DOHH2 (cell line): ENCODE results near the gene SGPL1.

Experiments used
- H3F3A ChIP-seq: fragments of 200-600 bp; sonication (generic), shearing (Covaris generic); 2 replicates; pipeline ENCODE4 v1.6.0; 2016; ENCODE audit warnings: antibody characterized with exemption, mild to moderate bottlenecking; ENCODE audit not compliant: control insufficient read depth, insufficient read depth
- H3K27ac ChIP-seq: fragments of 200-600 bp; sonication (generic); 2 replicates; pipeline ENCODE4 v1.5.1; 2014; ENCODE audit warnings: low read depth, mild to moderate bottlenecking, low read length, moderate library complexity
- H3K27me3 ChIP-seq: fragments of 200-600 bp; sonication (generic); 2 replicates; pipeline ENCODE4 v1.6.1; 2014; ENCODE audit warnings: mild to moderate bottlenecking, low read length, mixed read lengths; ENCODE audit not compliant: control insufficient read depth
- H3K36me3 ChIP-seq: fragments of 200-600 bp; sonication (generic); 2 replicates; pipeline ENCODE4 v1.6.1; 2014; ENCODE audit warnings: mild to moderate bottlenecking, low read length, moderate library complexity, mixed read lengths; ENCODE audit not compliant: control insufficient read depth
- H3K4me1 ChIP-seq: fragments of 200-600 bp; sonication (generic); 2 replicates; pipeline ENCODE4 v1.6.1; 2014; ENCODE audit warnings: mild to moderate bottlenecking, low read length, mixed read lengths; ENCODE audit not compliant: control insufficient read depth
- H3K4me2 ChIP-seq: fragments of 200-600 bp; sonication (generic); 2 replicates; pipeline ENCODE4 v1.6.0; 2014; ENCODE audit warnings: mild to moderate bottlenecking, low read length, moderate library complexity
- H3K4me3 ChIP-seq: fragments of 200-600 bp; sonication (generic); 2 replicates; pipeline ENCODE4 v1.5.1; 2014; ENCODE audit warnings: mild to moderate bottlenecking, low read length, mixed read lengths
- H3K79me2 ChIP-seq: fragments of 200-600 bp; sonication (generic); 2 replicates; pipeline ENCODE4 v1.6.1; 2014; ENCODE audit warnings: mild to moderate bottlenecking, low read length, mixed read lengths; ENCODE audit not compliant: control insufficient read depth
- H3K9me2 ChIP-seq: fragments of 200-600 bp; sonication (generic); replicated peaks from 2 replicates; pipeline ENCODE4 v1.6.1; 2014; ENCODE audit warnings: mild to moderate bottlenecking, low read length, mixed read lengths; ENCODE audit not compliant: control insufficient read depth
- H3K9me3 ChIP-seq: fragments of 200-600 bp; sonication (generic); 2 replicates; pipeline ENCODE4 v1.6.1; 2014; ENCODE audit warnings: antibody characterized with exemption, low read length, mixed read lengths; ENCODE audit not compliant: control insufficient read depth, insufficient read depth
- H4K20me1 ChIP-seq: fragments of 200-600 bp; sonication (generic); 2 replicates; pipeline ENCODE4 v1.6.0; 2014; ENCODE audit warnings: low read depth, mild to moderate bottlenecking, antibody characterized with exemption, low read length, moderate library complexity; ENCODE audit not compliant: control insufficient read depth, insufficient read depth
- CTCF ChIP-seq: fragments of 200-600 bp; sonication (generic); IDR thresholded peaks from one replicate; pipeline ENCODE4 v1.5.1; 2014; ENCODE audit warnings: antibody characterized with exemption, mild to moderate bottlenecking, low read depth, low read length; ENCODE audit not compliant: poor library complexity, severe bottlenecking
- EZH2phosphoT487 ChIP-seq: fragments of 200-600 bp; sonication (generic); IDR thresholded peaks from 2 replicates; pipeline ENCODE4 v1.6.1; 2017; ENCODE audit warnings: borderline replicate concordance, mild to moderate bottlenecking, antibody characterized with exemption, low read length, moderate library complexity, mixed read lengths

The SGPL1 gene

GRCh38 chr10:70775679-70776454, 39.9 kb upstream of the SGPL1 start:
- H3F3A ChIP-seq = no peaks in the 10 kb centered on the region
- H4K20me1 ChIP-seq = no peaks in the 10 kb centered on the region
- H3K36me3 ChIP-seq = no peaks in the 10 kb centered on the region
- H3K4me2 ChIP-seq = no peak overlapping the region
- TF ChIP-seq EZH2phosphoT487 = no peak
- TF ChIP-seq CTCF = no peak
- H3K4me1 ChIP-seq = no peaks in the 10 kb centered on the region
- no peak overlapping the region for H3K4me3 ChIP-seq
- no peak overlapping the region for H3K27ac ChIP-seq
- no peaks in the 10 kb centered on the region for H3K9me3 ChIP-seq
- H3K79me2 ChIP-seq = no peaks in the 10 kb centered on the region
- H3K27me3 ChIP-seq = no peaks in the 10 kb centered on the region
- H3K9me2 ChIP-seq = no peaks in the 10 kb centered on the region

GRCh38 chr10:70776455-70777005, 39.2 kb upstream of the SGPL1 start:
- no peaks in the 10 kb centered on the region for H3K79me2 ChIP-seq

GRCh38 chr10:70777063-70777875, 38.5 kb upstream of the SGPL1 start:
- H3K27me3 ChIP-seq = no peaks in the 10 kb centered on the region
- H4K20me1 ChIP-seq = no peaks in the 10 kb centered on the region
- H3K79me2 ChIP-seq = no peaks in the 10 kb centered on the region
- H3K9me2 ChIP-seq = no peaks in the 10 kb centered on the region
- TF ChIP-seq CTCF (no peak), EZH2phosphoT487 (no peak)
- H3K4me2 ChIP-seq = no peak overlapping the region
- no peak overlapping the region for H3K27ac ChIP-seq
- H3K4me3 ChIP-seq = no peak overlapping the region
- no peaks in the 10 kb centered on the region for H3K9me3 ChIP-seq
- no peaks in the 10 kb centered on the region for H3K4me1 ChIP-seq
- no peaks in the 10 kb centered on the region for H3K36me3 ChIP-seq
- no peaks in the 10 kb centered on the region for H3F3A ChIP-seq

More at GRCh38 chr10:70776455-70777005, 39.2 kb upstream of the SGPL1 start:
- Histone ChIP-seq H4K20me1 (no peaks in the 10 kb centered on the region), H3K27ac (no peak overlapping the region), H3K27me3 (no peaks in the 10 kb centered on the region), H3K4me1 (no peaks in the 10 kb centered on the region), H3K4me2 (no peak overlapping the region), H3K4me3 (no peak overlapping the region), H3K9me3 (no peaks in the 10 kb centered on the region), H3K36me3 (no peaks in the 10 kb centered on the region), H3F3A (no peaks in the 10 kb centered on the region), H3K9me2 (no peaks in the 10 kb centered on the region)
- TF ChIP-seq CTCF (no peak), EZH2phosphoT487 (no peak)
